HG03432 (cell line): ENCODE measurements around the gene CEP89.
"Not testable (repeated sequence)": the region's sequence is repeated elsewhere in the genome, so short reads cannot be mapped to it uniquely, and the experiment has no call there.

Experiments
- ATAC-seq: cut with Tn5 transposase; IDR thresholded peaks from one replicate; pipeline ENCODE4 v1.9.1; 2021; ENCODE audit warnings: mild to moderate bottlenecking, moderate library complexity; ENCODE audit not compliant: unreplicated experiment

CEP89 gene

DNA sequence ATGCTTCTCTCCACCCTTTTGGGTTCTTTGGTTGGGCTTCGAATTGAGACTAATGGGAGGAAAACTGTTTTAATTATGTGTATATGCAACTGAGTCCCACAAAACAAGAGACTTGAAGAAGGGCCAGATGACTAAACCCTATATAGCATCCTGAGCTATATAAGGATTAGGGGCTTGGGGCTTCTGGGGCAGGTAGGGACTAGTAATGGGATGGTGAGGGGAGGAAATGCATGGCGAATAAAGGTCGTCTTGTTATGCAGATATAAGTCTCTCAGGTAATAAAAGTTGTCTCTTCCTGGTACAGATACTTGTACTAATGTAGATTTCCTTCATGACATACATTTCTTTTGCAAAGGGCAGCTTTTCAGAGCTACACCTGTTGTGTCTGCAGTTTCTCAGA lies 99.4 kb downstream of the CEP89 start:
- ATAC-seq: no peak

DNA sequence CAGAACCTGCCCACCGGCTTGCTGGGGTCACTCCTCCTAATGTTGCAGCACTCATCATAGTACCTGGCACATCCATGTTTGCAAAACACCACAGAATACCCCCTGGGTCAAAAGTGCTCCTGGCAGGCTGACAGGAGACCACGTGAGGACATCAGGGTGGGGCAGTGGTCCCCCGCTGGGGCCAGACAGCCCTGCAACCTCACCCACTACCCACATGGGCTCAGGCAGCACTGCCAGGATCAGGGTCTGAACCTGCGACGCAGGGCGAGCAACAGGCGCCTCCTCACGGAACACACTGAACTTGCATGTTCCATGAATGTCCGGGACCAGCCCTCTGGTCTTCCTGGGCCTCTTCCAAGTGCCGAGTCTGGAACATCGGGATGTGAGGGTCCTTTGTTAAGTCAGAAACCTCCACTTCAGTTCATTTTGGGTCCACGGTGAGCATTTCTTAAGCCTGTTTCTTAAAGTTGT lies 100.7 kb downstream of the CEP89 start:
- no peak for ATAC-seq

DNA sequence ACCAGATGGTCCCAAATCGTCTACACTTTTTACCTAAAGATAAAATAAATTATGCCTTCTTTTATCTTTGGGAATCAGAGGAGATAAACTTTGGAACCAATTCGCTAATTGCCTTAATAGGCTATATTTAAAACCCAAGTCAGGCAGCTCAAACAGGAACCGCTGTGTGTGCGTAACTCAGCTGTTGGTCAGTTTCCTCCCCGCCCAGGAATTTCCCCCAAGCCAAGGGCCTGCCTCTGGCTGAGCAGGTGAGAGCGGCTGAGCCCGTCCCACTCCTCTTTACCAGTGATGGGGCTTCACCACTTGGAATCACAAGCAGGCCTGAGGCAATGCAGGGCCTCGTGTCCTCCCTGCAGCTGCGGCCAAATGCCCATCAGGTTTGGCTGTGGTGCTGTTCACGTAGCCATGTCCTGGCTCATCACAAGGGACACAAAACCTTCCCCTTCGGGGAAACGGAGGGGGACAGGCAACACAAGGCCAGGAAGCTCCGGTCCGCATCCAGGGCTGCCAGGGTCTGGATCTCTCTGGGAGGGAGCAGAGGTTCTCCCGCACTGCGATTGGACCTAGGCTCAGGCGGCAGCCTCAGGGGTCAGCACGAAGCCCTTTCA lies 101.7 kb downstream of the CEP89 start:
- ATAC-seq: no peak

DNA sequence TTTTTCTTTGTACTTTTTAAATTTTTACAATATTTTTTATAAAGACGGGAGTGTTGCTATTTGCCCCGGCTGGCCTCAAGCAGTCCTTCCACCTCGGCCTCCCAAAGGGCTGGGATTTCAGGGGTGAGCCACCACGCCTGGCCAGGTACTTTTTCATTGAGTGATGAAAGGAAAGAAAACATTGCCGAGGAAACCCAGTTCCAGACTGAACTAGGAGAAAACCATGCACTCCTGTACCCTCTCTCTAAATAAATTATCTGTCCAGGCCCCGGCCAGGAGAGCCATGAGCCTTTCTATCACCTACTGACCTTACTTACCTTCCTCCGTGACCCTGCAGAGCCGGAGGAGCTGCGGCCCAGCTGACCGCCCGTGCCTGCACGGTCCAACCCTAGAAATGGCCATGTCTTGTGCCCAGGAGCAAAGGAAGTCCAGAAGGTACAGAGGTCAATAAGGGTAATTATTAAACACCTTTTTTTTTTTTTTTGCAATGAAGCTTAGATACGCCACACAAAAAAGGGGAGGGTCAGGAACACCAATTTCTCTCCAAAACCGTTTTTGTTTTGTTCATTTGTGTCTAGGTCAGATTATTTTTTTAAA lies 102.3 kb downstream of the CEP89 start, which contains the start of gene SLC7A9:
SLC7A9 (minus strand) TSS at position 399 of the 597 bp plus-strand sequence. CDS start 1,233 bp downstream, outside the sequence.
- no peak for ATAC-seq

DNA sequence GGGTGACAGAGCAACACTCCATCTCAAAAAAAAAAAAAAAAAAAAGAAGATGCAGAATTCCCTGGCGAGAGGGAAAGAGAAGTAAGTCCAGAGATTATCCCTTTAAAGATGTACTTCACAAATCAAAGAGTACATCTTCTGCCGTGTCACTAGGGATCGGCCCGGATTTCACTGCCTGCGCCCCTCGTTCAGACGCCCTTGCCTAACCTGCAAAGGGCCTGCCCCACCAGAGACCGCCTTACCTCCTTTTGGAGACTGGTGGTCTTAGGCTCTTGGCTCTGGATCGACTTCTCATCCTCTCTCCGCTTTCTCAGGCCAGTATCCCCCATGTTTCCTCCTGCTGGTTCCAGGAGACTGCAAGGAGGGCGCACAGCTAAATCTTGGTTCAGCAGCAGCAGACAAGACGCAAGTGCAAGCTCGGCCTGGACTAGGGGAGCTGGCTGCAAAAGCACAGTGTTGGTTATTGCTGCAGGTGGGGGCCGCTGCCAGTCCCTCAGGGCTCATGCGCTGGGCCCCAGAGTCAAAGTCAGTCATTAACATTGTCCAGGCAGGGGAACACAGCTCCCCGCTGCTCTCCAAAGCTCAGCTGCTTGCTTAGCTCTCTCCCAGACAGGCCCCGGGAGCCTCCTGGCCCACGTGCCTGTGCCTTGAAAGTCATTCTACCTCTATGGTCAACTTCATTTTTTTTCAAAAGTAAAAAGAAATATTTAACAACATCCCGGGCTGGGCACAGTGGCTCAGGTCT lies 103.4 kb downstream of the CEP89 start:
- no peak for ATAC-seq

DNA sequence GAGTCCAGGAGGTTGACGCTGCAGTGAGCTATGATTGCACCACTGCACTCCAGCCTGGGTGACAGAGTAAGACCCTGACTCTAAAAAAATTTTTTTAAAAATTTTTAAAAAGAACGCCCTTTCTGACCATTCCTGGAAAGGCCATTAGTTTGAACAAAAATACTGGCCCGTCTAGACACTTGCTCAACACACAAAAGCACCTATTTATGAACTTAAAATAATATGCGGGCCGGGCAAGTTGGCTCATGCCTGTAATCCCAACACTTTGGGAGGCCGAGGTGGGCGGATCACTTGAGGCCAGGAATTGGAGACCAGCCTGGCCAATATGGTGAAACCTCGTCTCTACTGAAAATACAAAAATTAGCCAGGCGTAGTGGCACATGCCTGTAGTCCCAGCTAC lies 104.3 kb downstream of the CEP89 start:
- not testable (repeated sequence) for ATAC-seq

DNA sequence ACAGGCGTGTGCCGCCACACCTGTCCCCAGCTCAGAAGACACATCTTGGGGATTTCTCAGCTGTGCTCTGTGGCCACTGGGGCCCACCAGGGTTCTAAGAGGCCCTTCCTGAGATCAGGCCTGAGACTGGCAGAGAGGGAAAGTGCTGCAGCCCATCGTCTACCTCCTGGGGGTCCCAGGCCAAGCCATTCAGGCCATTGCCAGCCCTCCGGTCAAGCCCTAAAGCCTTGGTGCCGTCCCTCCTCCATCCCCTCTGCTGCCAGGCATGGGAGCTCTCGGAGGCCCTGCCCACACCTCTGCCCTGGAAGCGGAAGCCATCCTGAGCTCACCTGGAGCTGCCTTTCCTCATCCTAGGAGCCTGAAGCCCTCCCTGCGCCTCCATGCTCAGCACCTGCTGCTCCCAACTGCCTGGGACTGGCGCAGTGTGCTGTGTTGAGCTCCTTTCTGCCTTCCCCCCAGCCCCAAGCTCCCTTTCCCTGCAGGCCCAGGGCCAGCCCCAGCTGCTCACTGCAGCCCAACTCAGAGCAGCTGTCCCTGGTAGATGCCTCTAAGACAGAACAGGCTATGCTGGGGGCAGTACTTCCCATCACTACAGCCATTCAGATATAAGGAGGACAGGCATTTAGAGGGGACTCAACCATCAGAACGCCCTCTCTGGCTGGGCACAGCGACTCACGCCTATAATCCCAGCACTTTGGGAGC lies 105.0 kb downstream of the CEP89 start:
- ATAC-seq: no peak

DNA sequence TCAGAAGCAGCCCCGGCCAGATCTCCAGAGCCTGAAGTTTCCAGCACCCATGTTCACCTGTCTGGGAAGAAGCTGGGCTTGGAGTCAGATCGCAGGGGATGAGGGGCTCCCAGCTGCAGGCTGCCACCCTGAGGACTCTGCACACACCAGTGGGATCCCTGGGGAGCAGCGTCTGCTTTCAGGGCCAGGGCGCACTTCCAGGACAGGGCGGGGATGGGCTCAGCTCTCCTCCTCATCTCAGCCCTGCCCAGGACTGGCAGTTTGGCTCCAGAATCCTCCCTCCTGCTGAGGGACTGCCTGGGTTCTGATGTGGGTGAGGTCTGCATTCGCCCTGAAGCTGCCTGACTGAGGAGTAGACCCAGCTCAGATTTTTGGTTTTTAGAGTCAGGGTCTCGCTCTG lies 105.7 kb downstream of the CEP89 start:
- ATAC-seq: no peak

DNA sequence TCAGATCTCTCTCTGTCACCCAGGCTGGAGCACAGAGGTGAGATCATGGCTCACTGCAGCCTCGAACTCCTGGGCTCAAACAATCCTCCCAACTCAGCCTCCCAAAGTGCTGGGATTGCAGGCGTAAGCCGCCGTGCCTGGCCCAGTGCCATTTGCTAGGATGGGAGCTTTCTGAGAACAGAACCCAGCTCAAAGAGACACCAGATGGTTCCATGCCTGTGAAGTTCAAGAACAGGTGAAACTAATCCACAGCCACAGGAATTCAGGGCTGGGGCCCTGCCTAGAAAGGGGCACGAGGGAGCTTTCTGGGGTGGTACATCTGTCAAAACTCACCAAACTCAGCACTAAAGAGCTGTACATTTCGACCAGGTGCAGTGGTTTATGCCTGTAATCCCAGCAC lies 106.4 kb downstream of the CEP89 start:
- no peak for ATAC-seq

DNA sequence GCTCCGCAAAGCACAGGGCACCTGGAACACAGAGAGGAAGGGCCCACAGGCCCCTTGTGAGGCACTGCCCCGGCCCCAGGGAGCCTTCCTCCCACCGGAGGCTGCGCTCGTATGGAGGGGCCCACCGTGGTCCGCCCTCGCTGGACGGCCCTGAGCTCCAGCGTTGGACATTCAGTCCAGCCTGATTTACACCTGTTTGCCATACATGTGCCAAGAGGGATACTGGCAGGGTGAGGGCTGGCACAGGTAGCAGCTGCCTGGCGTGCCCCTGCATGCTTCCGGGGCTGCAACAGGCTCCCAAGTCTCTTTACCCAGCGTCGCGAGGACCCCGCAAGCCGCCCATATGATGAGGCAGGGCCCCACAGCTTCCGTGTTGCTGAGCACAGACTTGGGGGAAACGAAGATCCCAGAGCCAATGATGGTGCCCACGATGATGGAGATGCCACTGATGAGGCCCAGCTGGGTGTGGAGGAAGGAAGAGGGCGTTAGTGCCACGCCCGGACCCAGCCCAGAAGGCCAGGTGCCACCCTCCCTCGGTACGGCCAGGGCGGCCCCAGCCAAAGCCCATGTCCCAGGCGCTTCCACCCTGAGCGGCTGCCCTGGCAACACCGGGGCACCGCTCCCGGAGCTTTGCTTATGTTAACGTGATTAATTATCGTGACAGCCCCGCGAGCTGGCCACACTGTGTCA lies 107.3 kb downstream of the CEP89 start:
- ATAC-seq: no peak

DNA sequence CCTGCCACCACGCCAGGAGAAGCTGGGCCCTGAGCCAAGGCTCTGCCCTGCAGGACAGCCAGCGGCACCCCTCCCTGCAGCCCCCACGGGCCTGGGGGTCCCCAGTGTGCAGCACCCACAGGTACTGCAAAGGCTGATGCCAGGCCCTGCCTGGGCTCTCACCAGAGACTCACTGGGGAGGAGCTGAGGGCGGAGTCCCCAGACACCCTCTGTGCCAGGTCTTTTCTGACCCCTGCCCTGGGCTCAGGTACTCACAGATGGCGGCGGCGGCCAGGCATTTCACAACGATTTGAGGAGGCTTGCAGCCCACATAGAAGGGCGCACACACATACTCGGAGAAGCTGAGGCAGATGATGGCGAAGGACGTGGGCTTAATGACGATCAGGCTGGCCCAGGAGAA lies 107.9 kb downstream of the CEP89 start:
- ATAC-seq: no peak

DNA sequence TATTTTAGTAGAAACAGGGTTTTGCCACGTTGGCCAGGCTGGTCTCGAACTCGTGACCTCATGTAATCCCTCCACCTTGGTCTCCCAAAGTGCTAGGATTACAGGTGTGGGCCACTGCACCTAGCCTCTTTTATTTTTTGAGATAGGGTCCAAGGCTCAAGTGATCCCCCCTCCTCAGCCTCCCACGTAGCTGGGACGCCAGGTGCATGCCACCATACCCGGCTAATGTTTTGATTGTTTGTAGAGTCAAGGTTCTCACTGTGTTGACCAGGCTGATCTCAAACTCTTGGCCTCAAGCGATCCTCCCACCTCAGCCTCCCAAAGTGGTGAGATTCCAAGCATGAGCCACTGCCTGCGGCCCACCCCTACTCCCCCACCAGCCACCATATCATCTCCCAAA lies 108.5 kb downstream of the CEP89 start:
- ATAC-seq: no peak

DNA sequence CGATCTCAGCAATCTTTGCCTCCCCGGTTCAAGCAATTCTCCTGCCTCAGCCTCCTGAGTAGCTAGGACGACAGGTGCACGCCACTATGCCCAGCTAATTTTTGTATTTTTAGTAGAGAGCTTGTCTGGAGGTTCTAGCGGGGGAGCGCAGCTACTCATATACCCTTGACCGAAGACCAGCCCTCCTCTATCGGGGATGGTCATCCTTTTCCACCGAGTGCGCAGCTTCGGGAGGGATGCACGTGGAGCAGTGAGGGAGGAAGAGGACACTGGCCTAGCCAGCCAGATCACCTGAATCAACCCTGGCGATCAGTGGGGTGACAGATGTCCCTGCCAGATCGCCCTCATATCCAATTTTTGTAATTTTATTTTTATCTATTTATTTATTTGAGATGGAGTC lies 109.0 kb downstream of the CEP89 start:
- no peak for ATAC-seq

DNA sequence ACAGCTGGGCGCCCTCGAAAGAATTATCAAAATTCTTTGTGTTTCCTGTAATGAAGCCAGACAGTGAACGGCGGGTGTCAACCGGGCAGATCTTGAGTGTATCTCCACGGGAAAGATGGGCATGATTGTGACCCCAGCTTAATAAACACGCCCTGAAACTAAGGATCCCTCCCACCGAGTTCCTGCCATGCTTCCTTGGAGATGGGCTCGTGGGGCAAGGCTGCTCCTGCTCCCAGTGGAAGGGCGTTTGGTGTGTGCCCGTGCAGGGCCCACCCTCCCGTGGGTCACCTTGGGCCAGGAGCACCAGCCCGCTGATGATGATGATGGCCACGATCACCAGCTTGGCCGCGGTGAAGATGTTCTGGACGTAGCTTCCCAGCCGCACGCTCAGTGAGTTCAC lies 109.6 kb downstream of the CEP89 start:
- ATAC-seq: no peak

DNA sequence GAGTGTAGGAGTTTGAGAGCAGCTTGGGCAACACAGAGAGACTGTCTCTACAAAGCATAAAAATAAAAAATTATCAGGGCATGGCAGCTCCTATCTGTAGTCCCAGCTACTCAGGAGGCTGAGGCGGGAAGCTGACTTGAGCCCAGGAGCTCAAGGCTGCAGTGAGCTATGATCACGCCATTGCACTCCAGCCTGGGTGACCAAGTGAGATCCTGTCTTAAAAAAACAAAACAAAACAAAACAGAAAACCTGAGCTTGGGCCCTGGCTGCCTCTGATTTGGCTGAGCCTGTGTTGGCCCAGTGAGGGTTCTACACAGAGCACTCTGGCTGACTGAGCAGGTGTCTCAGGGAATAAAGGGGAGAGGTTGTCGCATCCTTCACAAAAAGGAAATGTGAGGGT lies 110.2 kb downstream of the CEP89 start:
- no peak for ATAC-seq

DNA sequence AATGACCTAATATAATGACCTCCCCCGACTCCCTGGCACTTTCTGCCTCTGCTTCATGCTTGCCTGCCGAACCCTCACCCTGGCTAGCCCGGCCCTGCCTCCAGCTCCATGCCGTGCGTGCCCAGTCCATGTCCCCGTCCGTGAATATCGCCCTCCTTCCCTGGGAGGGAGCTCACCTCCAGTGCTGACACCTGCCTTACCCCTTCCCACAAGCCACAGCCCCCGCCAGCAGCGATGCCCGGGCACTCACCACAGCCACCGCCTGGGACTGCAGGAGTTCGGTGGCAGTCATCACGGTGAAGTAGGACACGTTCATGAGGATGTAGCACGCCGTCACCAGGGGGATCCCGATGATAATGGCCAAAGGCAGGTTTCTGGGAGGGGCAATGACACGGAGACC lies 112.2 kb downstream of the CEP89 start:
- no peak for ATAC-seq

DNA sequence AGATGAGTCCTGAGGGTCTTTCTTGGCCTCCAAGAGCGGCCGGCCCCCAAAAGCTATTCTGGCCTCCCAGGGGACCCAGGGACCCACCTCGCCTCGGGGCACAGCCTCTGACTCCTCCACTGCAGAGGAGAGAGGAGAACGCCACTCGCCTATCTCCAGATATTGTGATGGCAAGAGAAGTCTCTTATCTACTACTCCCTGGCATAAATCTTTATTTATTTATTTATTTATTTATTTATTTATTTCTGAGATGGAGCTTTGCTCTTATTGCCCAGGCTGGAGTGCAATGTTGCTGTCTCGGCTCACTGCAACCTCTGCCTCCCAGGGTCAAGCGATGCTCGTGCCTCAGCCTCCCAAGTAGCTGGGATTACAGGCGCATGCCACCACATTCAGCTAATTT lies 113.2 kb downstream of the CEP89 start:
- no peak for ATAC-seq

DNA sequence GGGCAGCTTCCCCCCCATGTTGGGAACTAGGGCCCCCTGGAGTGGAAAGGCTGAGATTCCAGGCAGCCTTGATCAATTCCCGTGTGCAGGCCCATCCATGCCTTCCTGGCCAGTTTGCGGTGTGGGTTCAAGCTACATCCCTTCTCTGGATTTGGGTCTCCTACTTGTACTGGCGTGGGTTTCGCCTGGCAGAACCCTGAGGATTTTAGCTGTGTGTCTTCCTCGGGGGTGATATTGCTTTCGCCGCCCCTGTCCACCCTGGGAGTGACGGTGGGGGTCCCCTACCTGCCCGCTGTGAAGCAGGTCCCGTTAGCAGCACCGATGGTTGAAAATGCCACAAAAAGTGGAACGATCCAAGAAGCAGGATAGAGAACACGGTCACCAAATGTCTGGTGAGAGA lies 113.6 kb downstream of the CEP89 start:
- ATAC-seq: no peak

DNA sequence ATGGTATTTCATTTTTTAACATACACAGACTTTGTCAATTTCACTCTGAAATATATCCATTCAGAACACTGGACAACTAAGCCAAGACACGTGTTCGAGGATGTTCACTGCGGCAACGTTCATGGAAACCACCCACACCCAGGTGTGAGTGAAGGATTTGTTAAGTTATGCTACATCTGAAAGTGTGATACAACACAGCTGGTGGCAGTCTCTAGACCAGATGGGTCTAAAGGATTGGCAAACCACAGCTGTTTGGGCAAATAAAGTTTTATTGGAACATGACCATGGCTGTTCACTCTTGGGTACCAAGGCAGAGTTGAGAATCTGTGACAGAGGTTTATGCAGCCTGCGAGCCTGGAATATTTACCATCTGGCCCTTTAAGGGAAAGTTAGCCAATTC lies 114.2 kb downstream of the CEP89 start:
- ATAC-seq: no peak

DNA sequence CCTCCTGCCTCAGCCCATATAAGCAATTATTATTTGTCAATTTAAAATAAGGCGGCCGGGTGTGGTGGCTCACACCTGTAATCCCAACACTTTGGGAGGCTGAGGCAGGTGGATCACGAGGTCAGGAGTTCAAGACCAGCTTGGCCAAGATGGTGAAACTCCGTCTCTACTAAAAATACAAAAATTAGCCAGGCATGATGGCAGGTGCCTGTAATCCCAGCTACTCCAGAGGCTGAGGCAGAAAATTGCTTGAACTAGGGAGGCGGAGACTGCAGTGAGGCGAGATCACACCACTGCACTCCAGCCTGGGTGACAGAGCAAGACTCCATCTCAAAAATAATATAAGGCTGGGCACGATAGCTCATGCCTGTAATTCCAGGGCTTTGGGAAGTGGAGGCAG lies 114.9 kb downstream of the CEP89 start:
- ATAC-seq: not testable (repeated sequence)

DNA sequence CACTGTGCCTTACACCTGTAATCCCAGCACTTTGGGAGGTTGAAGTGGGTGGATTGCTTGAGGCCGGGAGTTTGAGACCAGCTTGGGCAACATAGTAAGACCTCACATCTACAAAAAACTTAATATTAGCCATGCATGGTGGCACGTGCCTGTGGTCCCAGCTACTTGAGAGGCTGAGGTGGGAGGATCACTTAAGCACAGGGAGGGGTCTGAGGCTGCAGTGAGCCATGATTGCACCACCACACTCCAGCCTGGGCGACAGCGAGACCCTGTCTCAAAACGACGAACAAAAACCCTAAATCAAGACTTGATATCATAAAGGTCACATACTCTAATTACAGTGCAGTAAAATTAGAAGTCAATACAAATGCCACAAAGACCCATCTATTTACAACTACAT lies 119.5 kb downstream of the CEP89 start:
- ATAC-seq: no peak
